CD4-positive, alpha-beta T cell (primary cell): ENCODE results near the gene TWF2. TPM values are rescaled to one million over a fixed set of nuclear protein-coding genes. Genes with fewer than 3 reads are reported as not detected.
A peak's percentile ranks its signal among the peaks of the same experiment; 100 is the strongest.

Source experiments
- ATAC-seq: fragments of 200-7000 bp; cut with Tn5 transposase; one replicate; pipeline ENCODE4 v1.10.0; 2022; ENCODE audit warnings: mild to moderate bottlenecking; ENCODE audit not compliant: poor library complexity
- CTCF ChIA-PET: fragments of 350-600 bp; sonication (Branson Sonifier 250); formaldehyde crosslinking; loops from one replicate; lab custom pipeline; 2021; ENCODE audit warnings: antibody characterized with exemption, inconsistent platforms; lab: Charles Lee
- POLR2A ChIA-PET: fragments of 350-600 bp; sonication (Branson Sonifier 250); formaldehyde crosslinking; loops from one replicate; lab custom pipeline; 2021; ENCODE audit warnings: antibody characterized with exemption, inconsistent platforms; lab: Charles Lee
- DNase-seq, 14 experiments: peaks; one replicate each; pipeline ENCODE4 v3.0.0-alpha.2; 2013 to 2020; ENCODE audit warnings: mixed read lengths in 2 of 14
- H3K27ac ChIP-seq, 2 donors: one replicate each; pipeline versions ENCODE4 v1.5.1 to v1.7.0; 2013; ENCODE audit warnings: low read length in 2 of 2, low read depth in 1 of 2, mild to moderate bottlenecking in 1 of 2
- H3K27me3 ChIP-seq, 2 experiments: 1 replicate in 1 of 2; 2 replicates in 1 of 2; pipeline versions ENCODE4 v1.6.1 to v1.7.0; 2013; ENCODE audit warnings: low read length in 2 of 2, control low read depth in 1 of 2, mild to moderate bottlenecking in 1 of 2, moderate library complexity in 1 of 2; ENCODE audit not compliant: insufficient read depth in 2 of 2, control insufficient read depth in 1 of 2
- H3K36me3 ChIP-seq: one replicate; pipeline ENCODE4 v1.6.1; 2013; ENCODE audit warnings: low read length, control low read depth; ENCODE audit not compliant: insufficient read depth
- H3K4me1 ChIP-seq: one replicate; pipeline ENCODE4 v1.6.1; 2013; ENCODE audit warnings: low read length, control low read depth; ENCODE audit not compliant: insufficient read depth
- H3K4me3 ChIP-seq: one replicate; pipeline ENCODE4 v1.5.1; 2013; ENCODE audit warnings: mild to moderate bottlenecking, low read length, moderate library complexity
- H3K9me3 ChIP-seq, 2 experiments: 1 replicate in 1 of 2; 2 replicates in 1 of 2; pipeline versions ENCODE4 v1.6.1 to v1.7.0; 2013; ENCODE audit warnings: low read length in 2 of 2, mild to moderate bottlenecking in 2 of 2, control low read depth in 1 of 2, moderate library complexity in 1 of 2; ENCODE audit not compliant: control insufficient read depth in 1 of 2, insufficient read depth in 1 of 2
- H3K27ac Mint-ChIP-seq: one replicate; pipeline ENCODE4 v1.8.0; 2020; ENCODE audit warnings: mixed read lengths
- H3K27me3 Mint-ChIP-seq: one replicate; pipeline ENCODE4 v1.8.0; 2021; ENCODE audit warnings: mixed read lengths
- H3K36me3 Mint-ChIP-seq: one replicate; pipeline ENCODE4 v1.8.0; 2021; ENCODE audit warnings: low read depth, mixed read lengths
- H3K4me1 Mint-ChIP-seq: one replicate; pipeline ENCODE4 v1.8.0; 2021; ENCODE audit warnings: low read depth, mixed read lengths
- H3K4me3 Mint-ChIP-seq: one replicate; pipeline ENCODE4 v1.8.0; 2020; ENCODE audit warnings: mild to moderate bottlenecking, mixed read lengths
- H3K9me3 Mint-ChIP-seq: one replicate; pipeline ENCODE4 v1.8.0; 2020; ENCODE audit warnings: mixed read lengths
- CTCF ChIP-seq: fragments of 200-600 bp; IDR thresholded peaks from one replicate; pipeline ENCODE4 v1.8.0; 2022; ENCODE audit warnings: antibody characterized with exemption, mild to moderate bottlenecking
- intact Hi-C, 2 experiments: fragments of 100-400 bp; cut with DNase I in 1 of 2; cut with micrococcal nuclease in 1 of 2; formaldehyde crosslinking; loops; one replicate each; pipeline versions ENCODE4 v1.15.1 to v1.9.0; 2023 to 2025; cut with DNase I, micrococcal nuclease
- total RNA-seq, 174 experiments: library from RNA in 2 of 174; stranded (reverse) in 2 of 174; gene quantifications; one replicate each; pipeline ENCODE4 v1.2.3 and lab custom pipeline; 2021 to 2026

Gene TWF2
- total RNA-seq, 2 experiments from 2014 or later, result 17.4 to 21.7 TPM

GRCh38 chr3:52198643-52199608, 40.0 kb downstream of the TWF2 start:
- Histone ChIP-seq H3K4me3 (peak overlapping the region; percentile 90), H3K36me3 (peaks cover 25% of the 10 kb centered on the region), H3K27me3 (no peaks in the 10 kb centered on the region), H3K27ac (peak overlapping the region in 1 of 2 donors; percentile 28), H3K9me3 (no peaks in the 10 kb centered on the region), H3K4me1 (peaks cover 50% of the 10 kb centered on the region)
- TF ChIP-seq CTCF, result no peak
- no peaks in the 10 kb centered on the region for H3K9me3 Mint-ChIP-seq
- no peaks in the 10 kb centered on the region for H3K27me3 Mint-ChIP-seq
- intact Hi-C loops, result loop anchor here in 1 of 2 experiments (5.0 to 10.0 kb wide), 2 partner anchors 142 to 336 kb away; partner anchors contain the start of genes DUSP7, NT5DC2 and UQCC5
- DNase-seq (peak in 1 of 14 experiments; percentile 34), ATAC-seq (no peak)
- H3K27ac Mint-ChIP-seq, result peak overlapping the region; percentile 92
- peaks cover 51% of the 10 kb centered on the region for H3K4me1 Mint-ChIP-seq
- peak overlapping the region; percentile 98 for H3K4me3 Mint-ChIP-seq
- CTCF ChIA-PET, result interaction anchor here (1.2 kb wide), 1 partner anchor 21 kb away, joined by 3 read pairs; no protein-coding TSS in a partner anchor
- H3K36me3 Mint-ChIP-seq, result peaks cover 52% of the 10 kb centered on the region
- POLR2A ChIA-PET, result no interaction called here

GRCh38 chr3:52197842-52198625, 40.9 kb downstream of the TWF2 start, which contains the start of gene ALAS1:
Gene ALAS1, plus strand, starts transcription at chr3:52198160. Its CDS starts 1,082 bp downstream, at chr3:52199242.
- intact Hi-C loops, result loop anchor here in 1 of 2 experiments (2.0 to 10.0 kb wide), 4 partner anchors 43 to 337 kb away; partner anchors contain the start of genes DUSP7, NT5DC2, POC1A and UQCC5
- Mint-ChIP-seq H3K9me3 (no peaks in the 10 kb centered on the region), H3K4me3 (peak within 1 kb of the TSS; percentile 98), H3K27ac (peak within 1 kb of the TSS; percentile 92), H3K27me3 (no peaks in the 10 kb centered on the region), H3K4me1 (peaks cover 51% of the 10 kb centered on the region), H3K36me3 (peaks cover 43% of the 10 kb centered on the region)
- DNase-seq (peak; percentile 87 to 97 (median 94)), ATAC-seq (peak; percentile 98)
- peaks cover 16% of the 10 kb centered on the region for H3K36me3 ChIP-seq
- TF ChIP-seq CTCF, result no peak
- ChIA-PET POLR2A (interaction anchor here (0.9 to 2.4 kb wide), 5 partner anchors 22 to 141 kb away, joined by 4 to 9 read pairs (median 6); partner anchors contain the start of genes DUSP7 and POC1A), CTCF (no interaction called here)
- no peaks in the 10 kb centered on the region for H3K27me3 ChIP-seq
- H3K4me1 ChIP-seq, result peaks cover 50% of the 10 kb centered on the region
- no peaks in the 10 kb centered on the region for H3K9me3 ChIP-seq
- H3K27ac ChIP-seq, result peak within 1 kb of the TSS; percentile 70 to 73
- H3K4me3 ChIP-seq, result peak within 1 kb of the TSS; percentile 90

DNA sequence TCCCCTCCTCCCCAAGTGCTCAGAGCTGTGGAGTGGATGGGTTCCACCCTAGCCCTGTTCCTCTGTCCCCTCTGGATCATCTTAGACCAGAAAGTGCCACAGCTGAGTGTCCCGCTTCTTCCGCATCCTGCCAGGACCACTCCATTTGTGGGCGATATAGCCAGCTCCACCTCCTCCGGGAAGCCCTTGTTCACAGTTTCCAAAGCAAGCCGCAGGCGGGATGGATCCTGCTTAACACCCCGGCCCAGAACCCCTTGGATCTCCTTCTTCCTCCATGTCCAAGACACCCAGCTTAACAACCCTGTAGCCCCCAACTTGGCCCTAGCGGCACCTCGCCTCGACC, 41.5 kb downstream of the TWF2 start:
- TF ChIP-seq CTCF, result no peak

More for the DNA sequence above, 41.5 kb downstream of the TWF2 start:
- no peaks in the 10 kb centered on the region for H3K9me3 Mint-ChIP-seq
- peak overlapping the region; percentile 70 to 73 for H3K27ac ChIP-seq
- ATAC-seq (peak; percentile 3), DNase-seq (no peak)
- H3K27ac Mint-ChIP-seq, result peak overlapping the region; percentile 92
- no peaks in the 10 kb centered on the region for H3K27me3 Mint-ChIP-seq
- peaks cover 10% of the 10 kb centered on the region for H3K36me3 ChIP-seq
- peaks cover 48% of the 10 kb centered on the region for H3K4me1 ChIP-seq
- ChIA-PET POLR2A (interaction anchor here (0.9 to 2.4 kb wide), 5 partner anchors 23 to 141 kb away, joined by 4 to 9 read pairs (median 6); partner anchors contain the start of genes DUSP7 and POC1A), CTCF (no interaction called here)
- peak overlapping the region; percentile 90 for H3K4me3 ChIP-seq
- H3K4me3 Mint-ChIP-seq, result peak overlapping the region; percentile 98
- H3K36me3 Mint-ChIP-seq, result peaks cover 38% of the 10 kb centered on the region
- peaks cover 49% of the 10 kb centered on the region for H3K4me1 Mint-ChIP-seq
- intact Hi-C loops, result loop anchor here in 1 of 2 experiments (2.0 to 10.0 kb wide), 4 partner anchors 43 to 337 kb away; partner anchors contain the start of genes DUSP7, NT5DC2, POC1A and UQCC5
- H3K9me3 ChIP-seq, result no peaks in the 10 kb centered on the region
- no peaks in the 10 kb centered on the region for H3K27me3 ChIP-seq
